Measurements from ENCODE around the gene EPHA4.
"Not testable (repeated sequence)": the region's sequence is repeated elsewhere in the genome, so short reads cannot be mapped to it uniquely, and the experiment has no call there.

EPHA4 gene

GRCh38 chr2:221532641-221533040, 39.5 kb downstream of the EPHA4 start:
- no peak for DNase-seq

- no peak for DNase-seq
These were observed 41.5 kb downstream of the EPHA4 start for GRCh38 chr2:221530653-221531037.

- DNase-seq: no peak
These were observed 42.0 kb downstream of the EPHA4 start for GRCh38 chr2:221529943-221530652.

- DNase-seq: no peak
These were observed 42.7 kb downstream of the EPHA4 start for GRCh38 chr2:221529177-221529942.

- DNase-seq: no peak
These were observed 44.3 kb downstream of the EPHA4 start for GRCh38 chr2:221527776-221528309.

- DNase-seq: no peak
These were observed 47.9 kb downstream of the EPHA4 start for GRCh38 chr2:221524158-221524557.

- no peak for DNase-seq
These were observed 50.8 kb downstream of the EPHA4 start for GRCh38 chr2:221521233-221521845.

- no peak for DNase-seq
These were observed 53.0 kb downstream of the EPHA4 start for GRCh38 chr2:221518935-221519625.

- no peak for DNase-seq
These were observed 53.7 kb downstream of the EPHA4 start for GRCh38 chr2:221518201-221518934.

- no peak for DNase-seq
These were observed 54.4 kb downstream of the EPHA4 start for GRCh38 chr2:221517696-221518151.

GRCh38 chr2:221517146-221517695, 54.9 kb downstream of the EPHA4 start:
- DNase-seq: no peak

- no peak for DNase-seq
These were observed 56.2 kb downstream of the EPHA4 start for GRCh38 chr2:221515864-221516263.

- DNase-seq: no peak
These were observed 57.6 kb downstream of the EPHA4 start for GRCh38 chr2:221514305-221515040.

- no peak for DNase-seq
These were observed 58.9 kb downstream of the EPHA4 start for GRCh38 chr2:221513232-221513631.

- not testable (repeated sequence) for DNase-seq
These were observed 60.8 kb downstream of the EPHA4 start for GRCh38 chr2:221511325-221511724.

GRCh38 chr2:221506469-221506868, 65.6 kb downstream of the EPHA4 start:
- DNase-seq: no peak

- no peak for DNase-seq
These were observed 66.5 kb downstream of the EPHA4 start for GRCh38 chr2:221505605-221506004.

GRCh38 chr2:221504905-221505304, 67.2 kb downstream of the EPHA4 start:
- DNase-seq: no peak

- no peak for DNase-seq
These were observed 68.1 kb downstream of the EPHA4 start for GRCh38 chr2:221503965-221504364.

- DNase-seq: no peak
These were observed 69.7 kb downstream of the EPHA4 start for GRCh38 chr2:221502270-221503010.
